Activated T-helper 2 cell treated with anti-CD3 and anti-CD28 coated beads, Interferon-gamma antibody, Interleukin-2, Interleukin-4, amounts not matched to agents 10 μg/mL and 5 μg/mL and 100 μg/mL, durations not matched to agents 14 hours and 24 hours and 36 hours (primary cell): ENCODE measurements around the gene CAMSAP1. TPM values are rescaled to one million over a fixed set of nuclear protein-coding genes. Genes with fewer than 3 reads are reported as not detected.

Experiments
- DNase-seq: peaks from one replicate; pipeline ENCODE4 v3.0.0; 2021; ENCODE audit warnings: low spot score
- H3K27ac Mint-ChIP-seq: one replicate; pipeline ENCODE4 v1.8.0; 2021; ENCODE audit warnings: mixed read lengths
- H3K27me3 Mint-ChIP-seq: one replicate; pipeline ENCODE4 v1.8.0; 2021; ENCODE audit warnings: low read depth, mixed read lengths
- H3K36me3 Mint-ChIP-seq: one replicate; pipeline ENCODE4 v1.8.0; 2021; ENCODE audit warnings: low read depth, mixed read lengths
- H3K4me1 Mint-ChIP-seq: one replicate; pipeline ENCODE4 v1.8.0; 2021; ENCODE audit warnings: low read depth, mixed read lengths
- H3K4me3 Mint-ChIP-seq: one replicate; pipeline ENCODE4 v1.8.0; 2021; ENCODE audit warnings: low read depth, mild to moderate bottlenecking, moderate library complexity, mixed read lengths
- H3K9me3 Mint-ChIP-seq: one replicate; pipeline ENCODE4 v1.8.0; 2021; ENCODE audit warnings: mixed read lengths
- intact Hi-C: fragments of 100-400 bp; cut with micrococcal nuclease; formaldehyde crosslinking; loops from one replicate; pipeline ENCODE4 v1.15.1; 2023
- total RNA-seq: library from RNA; stranded (reverse); gene quantifications from 2 replicates; pipeline ENCODE4 v1.2.3, GENCODE V29; 2022

The CAMSAP1 gene
- total RNA-seq, 1 donor from 2014 or later, result 44.2 TPM

DNA sequence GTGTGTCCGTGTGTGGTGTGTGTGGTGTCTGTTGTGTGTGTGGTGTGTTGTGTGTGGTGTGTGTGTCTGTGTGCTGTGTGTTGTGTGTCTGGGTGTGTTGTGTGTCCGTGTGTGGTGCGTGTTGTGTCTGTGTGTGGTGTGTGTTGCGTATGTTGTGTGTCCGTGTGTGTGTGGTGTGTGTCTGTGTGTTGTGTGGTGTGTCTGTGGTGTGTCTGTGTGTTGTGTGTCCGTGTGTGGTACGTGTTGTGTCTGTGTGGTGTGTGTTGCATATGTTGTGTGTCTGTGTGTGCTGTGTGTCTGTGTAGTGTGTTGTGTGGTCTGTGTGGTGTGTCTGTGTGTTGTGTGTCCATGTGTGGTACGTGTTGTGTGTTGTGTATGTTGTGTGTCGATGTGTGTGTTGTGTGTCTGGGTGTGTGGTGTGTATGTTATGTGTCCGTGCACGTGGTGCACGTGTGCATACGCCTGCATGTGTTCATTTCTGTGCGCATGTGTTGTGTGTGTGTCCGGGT, 133.1 kb downstream of the CAMSAP1 start:
- intact Hi-C loops, result no loop called here
- Mint-ChIP-seq H3K27ac (no peak overlapping the region), H3K27me3 (no peaks in the 10 kb centered on the region), H3K4me3 (no peak overlapping the region), H3K9me3 (no peaks in the 10 kb centered on the region), H3K36me3 (no peaks in the 10 kb centered on the region), H3K4me1 (no peaks in the 10 kb centered on the region)
- no peak for DNase-seq

DNA sequence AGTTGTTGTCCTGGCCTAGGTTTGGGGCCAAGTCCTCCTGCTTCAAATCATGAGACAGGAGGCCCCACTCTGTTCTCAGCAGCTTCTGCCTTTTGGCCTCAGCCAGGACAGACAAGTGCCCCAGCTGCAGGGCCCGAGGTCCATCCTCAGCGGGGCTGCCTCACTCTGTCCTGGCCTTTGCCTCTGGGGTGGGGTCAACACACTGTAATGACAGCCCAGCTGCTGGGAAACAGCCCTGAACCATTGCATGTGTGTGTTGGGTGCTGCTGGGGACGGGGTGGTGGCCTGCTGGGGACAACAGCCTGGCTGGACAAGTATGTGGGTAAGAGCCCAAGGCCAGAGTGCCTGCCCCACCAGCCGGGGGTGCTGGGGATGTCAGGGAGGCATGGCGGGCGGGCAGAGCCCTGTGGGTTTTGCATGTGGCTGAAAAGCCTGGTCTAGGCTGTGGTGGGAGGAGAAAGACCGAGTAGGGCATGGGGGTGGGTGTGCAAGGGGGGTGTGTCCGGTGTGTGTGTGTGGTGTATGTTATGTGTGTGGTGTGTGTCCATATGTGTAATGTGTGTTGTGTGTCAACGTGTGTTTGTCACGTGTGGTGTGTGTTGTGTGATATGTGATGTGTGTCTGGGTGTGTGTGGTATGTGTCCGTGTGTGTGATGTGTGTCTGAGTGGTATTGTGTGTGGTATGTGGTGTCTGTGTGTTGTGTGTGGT, 133.7 kb downstream of the CAMSAP1 start:
- DNase-seq, result no peak
- no peaks in the 10 kb centered on the region for H3K27me3 Mint-ChIP-seq

DNA sequence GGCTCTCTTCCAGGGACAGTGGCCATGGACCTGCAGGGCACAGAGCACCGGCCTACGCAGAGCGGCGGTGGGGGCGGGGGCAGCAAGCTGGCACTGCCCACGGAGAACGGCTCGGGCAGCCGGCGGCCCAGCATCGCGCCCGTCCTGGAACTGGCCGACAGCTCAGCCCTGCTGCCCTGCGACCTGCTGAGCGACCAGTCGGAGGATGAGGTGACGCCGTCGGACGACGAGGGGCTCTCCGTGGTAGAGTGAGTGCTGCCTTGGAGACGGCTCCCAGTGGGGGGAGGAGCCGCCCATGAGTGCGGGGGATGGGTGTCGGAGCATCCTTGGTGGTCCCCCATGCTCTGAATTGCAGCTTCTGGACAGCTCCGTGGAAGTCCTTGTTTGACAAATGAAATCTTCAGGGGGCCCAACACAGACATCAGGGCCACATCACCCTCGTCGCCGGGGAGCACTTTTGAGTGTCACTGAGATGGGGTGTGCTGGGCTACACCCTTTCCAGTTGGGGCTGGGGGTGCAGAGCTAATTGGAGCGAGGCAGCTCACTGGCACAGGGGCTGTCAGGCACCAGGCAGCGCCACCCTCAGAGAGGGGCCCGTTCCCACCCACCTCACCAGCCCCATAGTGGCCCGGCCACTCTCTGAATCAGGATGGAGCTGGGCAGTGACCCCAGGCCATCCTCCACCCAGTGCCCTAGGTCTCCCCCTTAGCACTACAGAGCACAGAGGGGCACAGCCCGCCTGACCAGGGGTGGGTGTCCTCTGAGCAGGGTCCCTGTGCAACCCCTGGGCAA, 134.4 kb downstream of the CAMSAP1 start:
- intact Hi-C loops, result no loop called here
- Mint-ChIP-seq H3K4me1 (no peaks in the 10 kb centered on the region), H3K27ac (no peak overlapping the region), H3K4me3 (no peak overlapping the region), H3K9me3 (no peaks in the 10 kb centered on the region), H3K36me3 (no peaks in the 10 kb centered on the region), H3K27me3 (no peaks in the 10 kb centered on the region)
- no peak for DNase-seq

More for the DNA sequence above, 133.7 kb downstream of the CAMSAP1 start:
- Mint-ChIP-seq H3K9me3 (no peaks in the 10 kb centered on the region), H3K4me1 (no peaks in the 10 kb centered on the region), H3K27ac (no peak overlapping the region), H3K4me3 (no peak overlapping the region), H3K36me3 (no peaks in the 10 kb centered on the region)
- intact Hi-C loops, result no loop called here

GRCh38 chr9:135772056-135772646, 135.2 kb downstream of the CAMSAP1 start:
- no peak for DNase-seq
- Mint-ChIP-seq H3K36me3 (no peaks in the 10 kb centered on the region), H3K4me1 (no peaks in the 10 kb centered on the region), H3K27me3 (no peaks in the 10 kb centered on the region), H3K4me3 (no peak overlapping the region), H3K27ac (no peak overlapping the region), H3K9me3 (no peaks in the 10 kb centered on the region)
- intact Hi-C loops, result no loop called here

GRCh38 chr9:135771401-135772051, 135.8 kb downstream of the CAMSAP1 start:
- Mint-ChIP-seq H3K9me3 (no peaks in the 10 kb centered on the region), H3K4me3 (no peak overlapping the region), H3K27me3 (no peaks in the 10 kb centered on the region), H3K27ac (no peak overlapping the region), H3K4me1 (no peaks in the 10 kb centered on the region), H3K36me3 (no peaks in the 10 kb centered on the region)
- no peak for DNase-seq
- intact Hi-C loops, result no loop called here

- intact Hi-C loops, result no loop called here
- no peaks in the 10 kb centered on the region for H3K27me3 Mint-ChIP-seq
Measured at GRCh38 chr9:135770771-135771170, 136.6 kb downstream of the CAMSAP1 start.

GRCh38 chr9:135770203-135770535, 137.2 kb downstream of the CAMSAP1 start:
- H3K4me3 Mint-ChIP-seq, result no peak overlapping the region
- H3K36me3 Mint-ChIP-seq, result no peaks in the 10 kb centered on the region
- intact Hi-C loops, result no loop called here
- DNase-seq, result no peak
- no peaks in the 10 kb centered on the region for H3K4me1 Mint-ChIP-seq
- no peaks in the 10 kb centered on the region for H3K27me3 Mint-ChIP-seq
- no peaks in the 10 kb centered on the region for H3K9me3 Mint-ChIP-seq
- H3K27ac Mint-ChIP-seq, result no peak overlapping the region

More at GRCh38 chr9:135770771-135771170, 136.6 kb downstream of the CAMSAP1 start:
- Mint-ChIP-seq H3K27ac (no peak overlapping the region), H3K9me3 (no peaks in the 10 kb centered on the region), H3K4me3 (no peak overlapping the region), H3K36me3 (no peaks in the 10 kb centered on the region), H3K4me1 (no peaks in the 10 kb centered on the region)
- DNase-seq, result no peak

DNA sequence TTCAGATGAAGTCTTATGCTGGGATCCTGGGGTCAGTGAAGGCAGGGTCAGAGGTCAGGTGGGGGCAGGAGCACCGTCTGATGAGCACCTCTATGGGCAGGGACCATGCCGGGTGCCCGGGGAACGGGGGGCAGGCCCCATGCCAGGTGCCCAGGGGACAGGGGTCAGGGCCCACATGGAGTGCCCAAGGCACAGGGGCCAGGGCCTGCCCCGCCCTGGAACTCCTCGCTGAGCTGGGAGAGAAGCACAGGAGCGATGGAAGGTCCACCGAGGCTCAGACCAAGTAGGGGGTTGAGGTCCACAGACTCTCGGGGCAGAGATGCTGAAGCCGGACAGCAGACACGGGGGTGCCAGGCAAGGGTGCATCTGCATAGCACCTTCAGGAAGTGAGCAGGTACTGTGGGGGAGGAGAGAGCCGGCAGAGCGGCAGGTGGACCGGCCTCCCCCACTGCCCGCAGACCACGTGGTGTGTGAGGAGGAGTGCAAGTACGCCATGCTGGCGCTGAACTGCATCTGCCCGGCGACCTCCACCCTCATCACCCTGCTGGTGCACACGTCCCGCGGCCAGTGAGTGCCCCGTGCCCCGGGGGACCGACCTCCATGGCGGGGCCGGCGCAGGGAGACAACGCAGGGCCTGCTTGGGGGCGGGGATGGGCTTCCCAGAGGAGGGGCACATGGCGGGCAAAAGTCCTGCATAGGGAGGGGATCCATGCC, 137.7 kb downstream of the CAMSAP1 start:
- intact Hi-C loops, result no loop called here

DNA sequence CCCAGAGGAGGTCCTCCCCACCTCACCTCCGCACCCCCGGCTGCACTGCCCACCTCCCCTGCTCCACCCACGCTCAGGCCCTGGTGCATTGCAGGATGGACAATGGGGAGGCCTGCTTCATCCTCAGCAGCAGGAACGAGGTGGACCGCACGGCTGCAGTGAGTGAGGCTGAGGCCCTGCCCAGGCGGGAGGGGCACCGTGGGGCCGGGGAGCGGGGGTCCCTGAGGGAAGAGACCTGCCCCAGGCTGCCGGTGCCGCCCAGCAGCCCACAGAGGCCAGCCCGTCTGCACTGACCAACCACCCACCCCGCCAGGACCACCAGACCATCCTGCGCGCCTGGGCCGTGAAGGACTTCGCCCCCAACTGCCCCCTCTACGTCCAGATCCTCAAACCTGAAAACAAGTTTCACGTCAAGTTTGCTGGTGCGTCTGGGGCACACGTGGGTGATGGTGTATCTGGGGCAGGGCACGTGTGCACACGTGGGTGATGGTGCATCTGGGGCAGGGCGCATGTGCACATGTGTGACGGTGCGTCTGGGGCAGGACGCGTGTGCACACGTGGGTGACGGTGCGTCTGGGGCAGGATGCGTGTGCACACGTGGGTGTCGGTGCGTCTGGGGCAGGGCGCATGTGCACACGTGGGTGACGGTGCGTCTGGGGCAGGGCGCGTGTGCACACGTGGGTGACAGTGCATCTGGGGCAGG, 138.7 kb downstream of the CAMSAP1 start:
- no peaks in the 10 kb centered on the region for H3K36me3 Mint-ChIP-seq
- H3K27me3 Mint-ChIP-seq, result no peaks in the 10 kb centered on the region
- no peak for DNase-seq
- H3K9me3 Mint-ChIP-seq, result no peaks in the 10 kb centered on the region
- H3K4me3 Mint-ChIP-seq, result no peak overlapping the region
- H3K4me1 Mint-ChIP-seq, result no peaks in the 10 kb centered on the region
- H3K27ac Mint-ChIP-seq, result no peak overlapping the region
- intact Hi-C loops, result no loop called here

More for the DNA sequence above, 137.7 kb downstream of the CAMSAP1 start:
- H3K27ac Mint-ChIP-seq, result no peak overlapping the region
- no peak overlapping the region for H3K4me3 Mint-ChIP-seq
- DNase-seq, result no peak
- H3K4me1 Mint-ChIP-seq, result no peaks in the 10 kb centered on the region
- no peaks in the 10 kb centered on the region for H3K36me3 Mint-ChIP-seq
- no peaks in the 10 kb centered on the region for H3K9me3 Mint-ChIP-seq
- no peaks in the 10 kb centered on the region for H3K27me3 Mint-ChIP-seq

GRCh38 chr9:135766707-135767106, 140.6 kb downstream of the CAMSAP1 start:
- no peak overlapping the region for H3K27ac Mint-ChIP-seq
- DNase-seq, result no peak
- H3K4me1 Mint-ChIP-seq, result no peaks in the 10 kb centered on the region
- no peaks in the 10 kb centered on the region for H3K36me3 Mint-ChIP-seq
- no peak overlapping the region for H3K4me3 Mint-ChIP-seq
- no peaks in the 10 kb centered on the region for H3K9me3 Mint-ChIP-seq
- intact Hi-C loops, result no loop called here
- H3K27me3 Mint-ChIP-seq, result no peaks in the 10 kb centered on the region

GRCh38 chr9:135766251-135766650, 141.1 kb downstream of the CAMSAP1 start:
- H3K4me3 Mint-ChIP-seq, result no peak overlapping the region
- H3K9me3 Mint-ChIP-seq, result no peaks in the 10 kb centered on the region
- no peaks in the 10 kb centered on the region for H3K27me3 Mint-ChIP-seq
- no peaks in the 10 kb centered on the region for H3K36me3 Mint-ChIP-seq
- intact Hi-C loops, result no loop called here
- no peaks in the 10 kb centered on the region for H3K4me1 Mint-ChIP-seq
- DNase-seq, result no peak
- no peak overlapping the region for H3K27ac Mint-ChIP-seq

DNA sequence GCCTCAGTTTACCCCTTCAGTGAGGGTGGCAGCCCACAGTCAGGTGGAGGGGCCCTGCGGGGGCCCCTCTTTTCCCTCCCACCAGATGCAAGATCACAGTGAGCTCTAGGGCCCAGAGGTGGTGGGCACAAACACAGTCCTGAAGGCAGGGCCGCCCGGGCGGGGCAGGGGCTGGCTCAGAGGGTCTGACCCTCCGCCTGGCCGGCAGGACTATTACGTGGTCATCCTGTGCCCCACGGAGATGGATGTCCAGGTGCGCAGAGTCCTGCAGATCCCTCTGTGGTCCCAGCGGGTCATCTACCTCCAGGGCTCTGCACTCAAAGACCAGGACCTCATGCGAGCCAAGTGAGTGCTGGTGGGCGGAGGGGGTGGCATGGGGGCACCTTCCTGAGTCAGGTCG, 141.9 kb downstream of the CAMSAP1 start:
- no peak overlapping the region for H3K4me3 Mint-ChIP-seq
- no peak overlapping the region for H3K27ac Mint-ChIP-seq
- no peak for DNase-seq
- no peaks in the 10 kb centered on the region for H3K4me1 Mint-ChIP-seq
- H3K9me3 Mint-ChIP-seq, result no peaks in the 10 kb centered on the region
- no peaks in the 10 kb centered on the region for H3K36me3 Mint-ChIP-seq
- no peaks in the 10 kb centered on the region for H3K27me3 Mint-ChIP-seq
- intact Hi-C loops, result no loop called here
